NCI-H2081 (cell line): Measurements from ENCODE around the gene GNAI3.

ENCODE experiments used
- DNase-seq, 2 experiments: peaks; one replicate each; lab custom pipeline; 2025; lab: John Stamatoyannopoulos, UW

Gene GNAI3

GRCh38 chr1:109637446-109637845 lies 89.0 kb downstream of the GNAI3 start:
- DNase-seq: no peak

GRCh38 chr1:109639063-109639840 lies 90.8 kb downstream of the GNAI3 start:
- DNase-seq: no peak

- no peak for DNase-seq
Measured at GRCh38 chr1:109639841-109640184, 91.4 kb downstream of the GNAI3 start.

GRCh38 chr1:109640285-109640865 lies 92.0 kb downstream of the GNAI3 start:
- DNase-seq: peak; percentile 16 to 31

GRCh38 chr1:109641078-109641740 lies 92.8 kb downstream of the GNAI3 start:
- no peak for DNase-seq

GRCh38 chr1:109641861-109642260 lies 93.4 kb downstream of the GNAI3 start:
- no peak for DNase-seq

GRCh38 chr1:109642626-109643025 lies 94.2 kb downstream of the GNAI3 start:
- DNase-seq: no peak

GRCh38 chr1:109643385-109644230 lies 95.2 kb downstream of the GNAI3 start:
- DNase-seq: peak in 1 of 2 experiments; percentile 13

- DNase-seq: no peak
Measured at GRCh38 chr1:109644670-109645069, 96.3 kb downstream of the GNAI3 start.

- peak; percentile 25 to 32 for DNase-seq
Measured at GRCh38 chr1:109649491-109649914, 101.1 kb downstream of the GNAI3 start.

GRCh38 chr1:109650609-109651008 lies 102.2 kb downstream of the GNAI3 start:
- DNase-seq: no peak

GRCh38 chr1:109652402-109652801 lies 104.0 kb downstream of the GNAI3 start:
- DNase-seq: no peak

- no peak for DNase-seq
Measured at GRCh38 chr1:109653306-109653705, 104.9 kb downstream of the GNAI3 start.

GRCh38 chr1:109654519-109654918 lies 106.1 kb downstream of the GNAI3 start:
- no peak for DNase-seq

- peak in 1 of 2 experiments; percentile 42 for DNase-seq
Measured at GRCh38 chr1:109655615-109656519, 107.5 kb downstream of the GNAI3 start, which contains the start of gene GSTM4. Gene GSTM4 (plus strand): TSS chr1:109656099. CDS start chr1:109656390, 291 bp downstream.

- no peak for DNase-seq
Measured at GRCh38 chr1:109657395-109657794, 109.0 kb downstream of the GNAI3 start.

- no peak for DNase-seq
Measured at GRCh38 chr1:109657970-109658369, 109.6 kb downstream of the GNAI3 start.

GRCh38 chr1:109658533-109659042 lies 110.2 kb downstream of the GNAI3 start:
- DNase-seq: no peak

GRCh38 chr1:109659145-109659544 lies 110.7 kb downstream of the GNAI3 start:
- no peak for DNase-seq

- DNase-seq: no peak
Measured at GRCh38 chr1:109659997-109660690, 111.7 kb downstream of the GNAI3 start.
